Measurements from ENCODE around the gene EFEMP2.
A peak's percentile ranks its signal among the peaks of the same experiment; 100 is the strongest.

EFEMP2 gene

GRCh38 chr11:65884716-65885092 lies 12.1 kb upstream of the EFEMP2 start:
- DNase-seq: peak; percentile 65 to 90

- no peak for DNase-seq
Observed at GRCh38 chr11:65883786-65884715, 11.5 kb upstream of the EFEMP2 start.

GRCh38 chr11:65883058-65883761 lies 10.6 kb upstream of the EFEMP2 start:
- DNase-seq: no peak

GRCh38 chr11:65882120-65883057 lies 9.8 kb upstream of the EFEMP2 start:
- no peak for DNase-seq

- DNase-seq: no peak
Observed at GRCh38 chr11:65880844-65881421, 8.3 kb upstream of the EFEMP2 start.

GRCh38 chr11:65880027-65880426 lies 7.4 kb upstream of the EFEMP2 start:
- DNase-seq: no peak

GRCh38 chr11:65879617-65880016 lies 7.0 kb upstream of the EFEMP2 start, which contains the start of gene CTSW:
TSS of gene CTSW (plus strand) at chr11:65879837. CDS start at chr11:65879855, 18 bp downstream.
- peak in 1 of 2 donors; percentile 32 for DNase-seq

GRCh38 chr11:65873318-65874156 lies 937 bp upstream of the EFEMP2 start:
- DNase-seq: peak; percentile 81 to 97

GRCh38 chr11:65871811-65872548 lies 620 bp downstream of the EFEMP2 start:
- DNase-seq: no peak

GRCh38 chr11:65870706-65871681 lies 1.6 kb downstream of the EFEMP2 start:
- DNase-seq: no peak

- DNase-seq: no peak
Observed at GRCh38 chr11:65870307-65870658, 2.3 kb downstream of the EFEMP2 start.

GRCh38 chr11:65869643-65870306 lies 2.8 kb downstream of the EFEMP2 start:
- DNase-seq: no peak

- no peak for DNase-seq
Observed at GRCh38 chr11:65868907-65869306, 3.7 kb downstream of the EFEMP2 start.

- DNase-seq: no peak
Observed at GRCh38 chr11:65868076-65868667, 4.4 kb downstream of the EFEMP2 start.

GRCh38 chr11:65867284-65868071 lies 5.1 kb downstream of the EFEMP2 start:
- no peak for DNase-seq

GRCh38 chr11:65866509-65867283 lies 5.9 kb downstream of the EFEMP2 start:
- DNase-seq: no peak

Measured in inflammatory macrophage treated with lipopolysaccharide for 1 hour (primary cell).